Peyer's patch (tissue), 4 donors: ENCODE measurements around the gene SPAG16. TPM values are rescaled to one million over a fixed set of nuclear protein-coding genes. Genes with fewer than 3 reads are reported as not detected.

Experiments used
- DNase-seq, 3 donors: peaks; one replicate each; pipeline ENCODE4 v3.0.0-alpha.2; 2017 to 2019
- H3K27ac ChIP-seq, 4 donors: fragments of 200-600 bp; sonication (generic); one replicate each; pipeline ENCODE4 v1.5.1; 2016 to 2019
- H3K27me3 ChIP-seq, 2 donors: fragments of 200-600 bp; sonication (generic); one replicate each; pipeline ENCODE4 v1.5.1; 2019
- H3K36me3 ChIP-seq, 3 donors: fragments of 200-600 bp; sonication (generic); one replicate each; pipeline ENCODE4 v1.5.1; 2016 to 2019
- H3K4me1 ChIP-seq, 4 donors: fragments of 200-600 bp; sonication (generic); one replicate each; pipeline ENCODE4 v1.5.1; 2016 to 2019
- H3K4me3 ChIP-seq, 4 donors: fragments of 200-600 bp; sonication (generic); 1 replicate in 3 of 4; 2 replicates in 1 of 4; pipeline ENCODE4 v1.5.1; 2016 to 2019; ENCODE audit warnings: mild to moderate bottlenecking in 1 of 4
- H3K9me3 ChIP-seq, 4 donors: fragments of 200-600 bp; sonication (generic); one replicate each; pipeline ENCODE4 v1.5.1; 2016 to 2019; ENCODE audit warnings: mild to moderate bottlenecking in 1 of 4
- CTCF ChIP-seq, 6 experiments: fragments of 450-650 bp in 4 of 6; fragments of 200-600 bp in 2 of 6; sonication (generic) in 1 of 6; IDR thresholded peaks; one replicate each; pipeline ENCODE4 v1.5.1; 2017 to 2019; ENCODE audit warnings: antibody characterized with exemption in 6 of 6, mild to moderate bottlenecking in 3 of 6, moderate library complexity in 1 of 6
- POLR2A ChIP-seq, 2 donors: fragments of 450-650 bp; IDR thresholded peaks; one replicate each; pipeline ENCODE4 v1.5.1; 2017; ENCODE audit warnings: antibody characterized with exemption in 2 of 2, mild to moderate bottlenecking in 2 of 2, moderate library complexity in 2 of 2
- total RNA-seq, 4 donors: library from RNA; depleted of rRNA; stranded (reverse); fragments of >200 nt; gene quantifications; one replicate each; pipeline ENCODE4 v1.1.0, GENCODE V29; 2016

SPAG16 gene
- total RNA-seq, 4 donors from 2014 or later, result 5.5 to 43.7 (median 10.0) TPM

- no peak for DNase-seq
- no peak overlapping the region for H3K27ac ChIP-seq
- TF ChIP-seq CTCF (IDR thresholded peaks at IDR 0.05) (no peak), POLR2A (IDR thresholded peaks at IDR 0.05) (no peak)
- H3K4me3 ChIP-seq, result no peak overlapping the region
- H3K27me3 ChIP-seq, result no peaks in the 10 kb centered on the region
- no peaks in the 10 kb centered on the region for H3K4me1 ChIP-seq
- H3K36me3 ChIP-seq, result no peaks in the 10 kb centered on the region
- no peaks in the 10 kb centered on the region for H3K9me3 ChIP-seq
Measured at GRCh38 chr2:213247566-213247965, 36.7 kb upstream of the SPAG16 start.

- Histone ChIP-seq H3K27me3 (no peaks in the 10 kb centered on the region), H3K4me1 (no peaks in the 10 kb centered on the region), H3K9me3 (no peaks in the 10 kb centered on the region), H3K4me3 (no peak overlapping the region), H3K36me3 (no peaks in the 10 kb centered on the region), H3K27ac (no peak overlapping the region)
- TF ChIP-seq CTCF (IDR thresholded peaks at IDR 0.05) (no peak), POLR2A (IDR thresholded peaks at IDR 0.05) (no peak)
- no peak for DNase-seq
Measured at GRCh38 chr2:213248637-213249036, 35.6 kb upstream of the SPAG16 start.

GRCh38 chr2:213249502-213249901 lies 34.8 kb upstream of the SPAG16 start:
- no peaks in the 10 kb centered on the region for H3K4me1 ChIP-seq
- DNase-seq, result no peak
- no peak overlapping the region for H3K4me3 ChIP-seq
- H3K27ac ChIP-seq, result no peak overlapping the region
- no peaks in the 10 kb centered on the region for H3K9me3 ChIP-seq
- H3K36me3 ChIP-seq, result no peaks in the 10 kb centered on the region
- no peaks in the 10 kb centered on the region for H3K27me3 ChIP-seq
- TF ChIP-seq CTCF (IDR thresholded peaks at IDR 0.05) (no peak), POLR2A (IDR thresholded peaks at IDR 0.05) (no peak)

GRCh38 chr2:213251618-213252017 lies 32.6 kb upstream of the SPAG16 start:
- no peak overlapping the region for H3K4me3 ChIP-seq
- no peaks in the 10 kb centered on the region for H3K4me1 ChIP-seq
- no peaks in the 10 kb centered on the region for H3K27me3 ChIP-seq
- H3K27ac ChIP-seq, result no peak overlapping the region
- H3K9me3 ChIP-seq, result no peaks in the 10 kb centered on the region
- peak in 5 of 6 experiments; percentile 26 to 74 (median 70) for TF ChIP-seq CTCF (IDR thresholded peaks at IDR 0.05)
- TF ChIP-seq POLR2A (IDR thresholded peaks at IDR 0.05), result no peak
- DNase-seq, result no peak
- no peaks in the 10 kb centered on the region for H3K36me3 ChIP-seq

- TF ChIP-seq POLR2A (IDR thresholded peaks at IDR 0.05) (no peak), CTCF (IDR thresholded peaks at IDR 0.05) (no peak)
- Histone ChIP-seq H3K4me3 (no peak overlapping the region), H3K27ac (no peak overlapping the region), H3K9me3 (no peaks in the 10 kb centered on the region), H3K4me1 (no peaks in the 10 kb centered on the region), H3K27me3 (no peaks in the 10 kb centered on the region), H3K36me3 (no peaks in the 10 kb centered on the region)
- DNase-seq, result no peak
Measured at GRCh38 chr2:213252206-213252605, 32.1 kb upstream of the SPAG16 start.

GRCh38 chr2:213253162-213253561 lies 31.1 kb upstream of the SPAG16 start:
- TF ChIP-seq POLR2A (IDR thresholded peaks at IDR 0.05), result no peak
- no peak for TF ChIP-seq CTCF (IDR thresholded peaks at IDR 0.05)
- Histone ChIP-seq H3K4me3 (no peak overlapping the region), H3K27me3 (no peaks in the 10 kb centered on the region)

More at GRCh38 chr2:213253162-213253561, 31.1 kb upstream of the SPAG16 start:
- Histone ChIP-seq H3K36me3 (no peaks in the 10 kb centered on the region), H3K4me1 (no peaks in the 10 kb centered on the region), H3K9me3 (no peaks in the 10 kb centered on the region), H3K27ac (no peak overlapping the region)
- DNase-seq, result no peak
